Gastroesophageal sphincter (tissue), 3 donors: ENCODE data around the gene SYT5.

Experiments
- EP300 ChIP-seq: sonication (generic); formaldehyde crosslinking; IDR thresholded peaks from one replicate; pipeline ENCODE4 v1.6.1; 2017; ENCODE audit warnings: antibody characterized with exemption, mild to moderate bottlenecking
- POLR2A ChIP-seq, 2 donors: fragments of 450-650 bp; IDR thresholded peaks; one replicate each; pipeline ENCODE4 v1.6.1; 2017; ENCODE audit warnings: antibody characterized with exemption in 2 of 2, mild to moderate bottlenecking in 2 of 2, moderate library complexity in 1 of 2
- POLR2AphosphoS5 ChIP-seq: sonication (generic); formaldehyde crosslinking; IDR thresholded peaks from one replicate; pipeline ENCODE4 v1.6.1; 2017; ENCODE audit warnings: antibody characterized with exemption
- TF ChIP-seq, protein P1 (sequence below), 4 experiments: fragments of 200-600 bp in 2 of 4; fragments of 450-650 bp in 2 of 4; sonication (generic) in 1 of 4; IDR thresholded peaks; one replicate each; pipeline ENCODE4 v1.5.1; 2017 to 2019; ENCODE audit warnings: antibody characterized with exemption in 4 of 4, mild to moderate bottlenecking in 2 of 4, moderate library complexity in 2 of 4

DNA sequence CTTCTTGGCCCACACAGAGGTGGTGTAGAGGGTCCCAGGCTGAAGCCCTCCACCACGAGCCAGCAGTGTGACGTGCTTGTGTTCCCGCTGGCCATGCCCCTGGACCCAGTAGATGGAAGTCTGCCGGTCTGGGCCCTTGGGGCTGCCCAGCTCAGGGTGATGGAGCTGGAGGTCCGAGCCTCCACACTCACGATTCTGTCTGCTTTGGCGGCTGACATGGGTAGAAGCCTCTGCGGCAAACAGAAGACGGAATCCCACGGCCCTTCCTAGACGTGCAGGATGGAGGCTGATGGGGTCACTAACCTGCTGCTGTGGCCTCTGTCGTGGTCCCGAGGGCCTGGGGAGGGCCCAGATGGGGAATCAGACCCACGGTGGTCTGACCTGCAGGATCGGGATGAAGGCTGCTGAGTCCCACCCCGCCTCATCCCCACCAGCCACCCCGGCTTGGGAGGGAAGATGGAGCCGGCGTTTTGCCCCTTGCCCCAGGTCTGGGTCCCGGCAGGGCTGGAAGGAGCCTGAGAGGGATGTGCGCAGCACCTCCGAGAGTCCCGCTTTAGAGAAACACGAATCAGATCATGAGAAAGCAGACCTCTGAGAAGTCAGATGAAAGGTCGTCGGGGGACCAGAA is 44.1 kb upstream of the SYT5 start:
- TF ChIP-seq, protein P1, sequence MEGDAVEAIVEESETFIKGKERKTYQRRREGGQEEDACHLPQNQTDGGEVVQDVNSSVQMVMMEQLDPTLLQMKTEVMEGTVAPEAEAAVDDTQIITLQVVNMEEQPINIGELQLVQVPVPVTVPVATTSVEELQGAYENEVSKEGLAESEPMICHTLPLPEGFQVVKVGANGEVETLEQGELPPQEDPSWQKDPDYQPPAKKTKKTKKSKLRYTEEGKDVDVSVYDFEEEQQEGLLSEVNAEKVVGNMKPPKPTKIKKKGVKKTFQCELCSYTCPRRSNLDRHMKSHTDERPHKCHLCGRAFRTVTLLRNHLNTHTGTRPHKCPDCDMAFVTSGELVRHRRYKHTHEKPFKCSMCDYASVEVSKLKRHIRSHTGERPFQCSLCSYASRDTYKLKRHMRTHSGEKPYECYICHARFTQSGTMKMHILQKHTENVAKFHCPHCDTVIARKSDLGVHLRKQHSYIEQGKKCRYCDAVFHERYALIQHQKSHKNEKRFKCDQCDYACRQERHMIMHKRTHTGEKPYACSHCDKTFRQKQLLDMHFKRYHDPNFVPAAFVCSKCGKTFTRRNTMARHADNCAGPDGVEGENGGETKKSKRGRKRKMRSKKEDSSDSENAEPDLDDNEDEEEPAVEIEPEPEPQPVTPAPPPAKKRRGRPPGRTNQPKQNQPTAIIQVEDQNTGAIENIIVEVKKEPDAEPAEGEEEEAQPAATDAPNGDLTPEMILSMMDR (IDR thresholded peaks at IDR 0.05) = no peak
- TF ChIP-seq POLR2A (IDR thresholded peaks at IDR 0.05) (no peak), EP300 (no peak), POLR2AphosphoS5 (no peak)
